ENCODE measurements around the gene ALAS1. TPM values are rescaled to one million over a fixed set of nuclear protein-coding genes. Genes with fewer than 3 reads are reported as not detected.

The ALAS1 gene
- total and polyA plus RNA-seq, 10 donors: 13.0 to 40.8 (median 32.8) TPM

- H3K4me1 ChIP-seq: peaks cover 26 to 87% (median 64%) of the 10 kb centered on the region in 6 donors
- WGBS, 5 donors: 10 to 21% (median 15%) methylated on average over 11 of the region's 11 CpGs
- no peaks in the 10 kb centered on the region for H3K9me3 ChIP-seq
- no peak for TF ChIP-seq POLR2A (IDR thresholded peaks at IDR 0.05)
- TF ChIP-seq POLR2AphosphoS5 (IDR thresholded peaks at IDR 0.05): no peak
- no peak for TF ChIP-seq CTCF (IDR thresholded peaks at IDR 0.05 in 8 of 11, conservative IDR thresholded peaks at IDR 0.05 in 3 of 11)
- no peaks in the 10 kb centered on the region for H3K27me3 ChIP-seq (replicated peaks in 1 of 7)
- intact Hi-C loops (cut with DNase I; ENCODE audit: low total_unique reads): loop anchor here (5.0 kb wide), 1 partner anchor 39 kb away; the partner anchor contains the start of gene WDR82
- peak overlapping the region; percentile 71 to 98 (median 94) for H3K27ac ChIP-seq
- H3K4me3 ChIP-seq: peak overlapping the region; percentile 90 to 98 (median 94)
- H3K36me3 ChIP-seq: peaks cover 0 to 27% (median 11%) of the 10 kb centered on the region in 6 donors
- no peak for DNase-seq
These were observed 40.3 kb downstream of the ALAS1 start for GRCh38 chr3:52238193-52238760.

GRCh38 chr3:52238761-52239701, 41.1 kb downstream of the ALAS1 start, which contains the start of gene TWF2:
TWF2 (minus strand) TSS chr3:52239158; CDS start chr3:52239016, 142 bp downstream.
- H3K36me3 ChIP-seq: peaks cover 0 to 19% (median 8%) of the 10 kb centered on the region in 6 donors
- peaks cover 26 to 87% (median 67%) of the 10 kb centered on the region in 6 donors for H3K4me1 ChIP-seq
- peak within 1 kb of the TSS; percentile 90 to 98 (median 94) for H3K4me3 ChIP-seq
- no peaks in the 10 kb centered on the region for H3K27me3 ChIP-seq (replicated peaks in 1 of 7)
- intact Hi-C loops (cut with DNase I; ENCODE audit: low total_unique reads): loop anchor here (5.0 kb wide), 1 partner anchor 38 kb away; the partner anchor contains the start of gene WDR82
- 0 to 1% (median 1%) methylated on average over 32 to 92 of the region's 92 CpGs for WGBS, 5 donors
- peak within 1 kb of the TSS; percentile 71 to 98 (median 94) for H3K27ac ChIP-seq
- peak; percentile 95 for DNase-seq
- H3K9me3 ChIP-seq: no peaks in the 10 kb centered on the region
- TF ChIP-seq CTCF (IDR thresholded peaks at IDR 0.05 in 8 of 11, conservative IDR thresholded peaks at IDR 0.05 in 3 of 11): peak in 10 of 11 experiments; percentile 31 to 77 (median 60)
- TF ChIP-seq POLR2AphosphoS5 (IDR thresholded peaks at IDR 0.05): peak; percentile 92 to 94 (median 93)
- TF ChIP-seq POLR2A (IDR thresholded peaks at IDR 0.05): no peak

- peak overlapping the region; percentile 47 to 98 (median 94) for H3K27ac ChIP-seq
- intact Hi-C loops (cut with DNase I; ENCODE audit: low total_unique reads): no loop called here
- peak; percentile 69 for DNase-seq
- H3K4me3 ChIP-seq: peak overlapping the region in 6 of 8 donors; percentile 90 to 98 (median 95)
- WGBS, 5 donors: 85 to 100% (median 94%) methylated on average over 1 of the region's 1 CpG
- TF ChIP-seq POLR2A (IDR thresholded peaks at IDR 0.05) (no peak), POLR2AphosphoS5 (IDR thresholded peaks at IDR 0.05) (peak in 1 of 3 donors; percentile 23), CTCF (IDR thresholded peaks at IDR 0.05 in 8 of 11, conservative IDR thresholded peaks at IDR 0.05 in 3 of 11) (no peak)
- peaks cover 26 to 87% (median 70%) of the 10 kb centered on the region in 6 donors for H3K4me1 ChIP-seq
- H3K27me3 ChIP-seq (replicated peaks in 1 of 7): no peaks in the 10 kb centered on the region
- H3K36me3 ChIP-seq: peaks cover 0 to 7% (median 0%) of the 10 kb centered on the region in 6 donors
- no peaks in the 10 kb centered on the region for H3K9me3 ChIP-seq
These were observed 42.3 kb downstream of the ALAS1 start for GRCh38 chr3:52240059-52240885.

Data from spleen (tissue), 11 donors.